WTC11 (cell line): ENCODE results near the gene TNIP2. TPM values are rescaled to one million over a fixed set of nuclear protein-coding genes. Genes with fewer than 3 reads are reported as not detected.
A peak's percentile ranks its signal among the peaks of the same experiment; 100 is the strongest.

Experiments
- ATAC-seq: fragments of 200-7000 bp; cut with Tn5 transposase; 2 replicates; pipeline ENCODE4 v1.10.0; 2021; ENCODE audit warnings: mild to moderate bottlenecking, moderate library complexity
- CTCF ChIA-PET: fragments of 300-600 bp; sonication (Branson Sonifier 250); formaldehyde crosslinking; loops from one replicate; lab custom pipeline; 2021; ENCODE audit warnings: antibody characterized with exemption; lab: Charles Lee
- POLR2A ChIA-PET: fragments of 350-600 bp; sonication (Branson Sonifier 250); formaldehyde crosslinking; loops from one replicate; lab custom pipeline; 2021; ENCODE audit warnings: antibody characterized with exemption; lab: Charles Lee
- DNase-seq: peaks from one replicate; pipeline ENCODE4 v3.0.0; 2021; ENCODE audit warnings: low spot score
- H3K27ac Mint-ChIP-seq: 2 replicates; pipeline ENCODE4 v1.8.0; 2021; ENCODE audit warnings: mixed read lengths
- H3K27me3 Mint-ChIP-seq: 2 replicates; pipeline ENCODE4 v1.8.0; 2021; ENCODE audit warnings: low read depth, mild to moderate bottlenecking, moderate library complexity, mixed read lengths
- H3K36me3 Mint-ChIP-seq: 2 replicates; pipeline ENCODE4 v1.8.0; 2021; ENCODE audit warnings: mixed read lengths
- H3K4me1 Mint-ChIP-seq: 2 replicates; pipeline ENCODE4 v1.8.0; 2022; ENCODE audit warnings: mixed read lengths
- H3K4me3 Mint-ChIP-seq: 2 replicates; pipeline ENCODE4 v1.8.0; 2021; ENCODE audit warnings: mild to moderate bottlenecking, moderate library complexity, mixed read lengths
- H3K9me3 Mint-ChIP-seq: 2 replicates; pipeline ENCODE4 v1.8.0; 2021; ENCODE audit warnings: mixed read lengths
- ATF6 ChIP-seq: sonication (generic); formaldehyde crosslinking; IDR thresholded peaks from 2 replicates; pipeline ENCODE4 v1.8.1; 2023; ENCODE audit warnings: mild to moderate bottlenecking, missing genetic modification reagents
- IRF1 ChIP-seq: sonication (generic); formaldehyde crosslinking; IDR thresholded peaks from 2 replicates; pipeline ENCODE4 v1.8.0; 2023; ENCODE audit warnings: missing genetic modification reagents
- MXD4 ChIP-seq: fragments of 250-450 bp; sonication (Bioruptor Pico); IDR thresholded peaks from 2 replicates; pipeline ENCODE4 v1.8.0; 2021; ENCODE audit warnings: mild to moderate bottlenecking, moderate library complexity, borderline replicate concordance
- NFATC4 ChIP-seq: fragments of 250-450 bp; sonication (Bioruptor Pico); IDR thresholded peaks from 2 replicates; pipeline ENCODE4 v1.9.0; 2021; ENCODE audit warnings: mild to moderate bottlenecking
- RORB ChIP-seq: fragments of 250-450 bp; sonication (Bioruptor Pico); IDR thresholded peaks from 2 replicates; pipeline ENCODE4 v1.9.0; 2021; ENCODE audit warnings: mild to moderate bottlenecking
- SMAD4 ChIP-seq: sonication (generic); formaldehyde crosslinking; IDR thresholded peaks from 2 replicates; pipeline ENCODE4 v1.8.0; 2022; ENCODE audit warnings: mild to moderate bottlenecking, missing genetic modification reagents
- TCF7 ChIP-seq: sonication (generic); formaldehyde crosslinking; IDR thresholded peaks from 2 replicates; pipeline ENCODE4 v1.8.0; 2022; ENCODE audit warnings: mild to moderate bottlenecking, low read depth, missing genetic modification reagents, moderate library complexity
- USF2 ChIP-seq: sonication (generic); formaldehyde crosslinking; IDR thresholded peaks from 2 replicates; pipeline ENCODE4 v1.8.1; 2023; ENCODE audit warnings: mild to moderate bottlenecking, missing genetic modification reagents, moderate library complexity
- ZBTB21 ChIP-seq: sonication (generic); formaldehyde crosslinking; IDR thresholded peaks from 2 replicates; pipeline ENCODE4 v1.8.1; 2023; ENCODE audit warnings: mild to moderate bottlenecking, missing genetic modification reagents, borderline replicate concordance
- ZNF121 ChIP-seq: sonication (generic); formaldehyde crosslinking; IDR thresholded peaks from 2 replicates; pipeline ENCODE4 v1.8.0; 2023; ENCODE audit warnings: missing genetic modification reagents
- ZNF232 ChIP-seq: sonication (generic); formaldehyde crosslinking; IDR thresholded peaks from 2 replicates; pipeline ENCODE4 v1.8.0; 2022; ENCODE audit warnings: mild to moderate bottlenecking, missing genetic modification reagents
- ZNF317 ChIP-seq: sonication (generic); formaldehyde crosslinking; IDR thresholded peaks from 2 replicates; pipeline ENCODE4 v1.8.1; 2023; ENCODE audit warnings: low read depth, mild to moderate bottlenecking, moderate library complexity, missing genetic modification reagents, borderline replicate concordance
- ZNF396 ChIP-seq: fragments of 250-450 bp; sonication (Bioruptor Pico); IDR thresholded peaks from 2 replicates; pipeline ENCODE4 v1.8.0; 2021; ENCODE audit warnings: mild to moderate bottlenecking, moderate library complexity, borderline replicate concordance
- ZNF416 ChIP-seq: fragments of 250-450 bp; sonication (Bioruptor Pico); IDR thresholded peaks from 2 replicates; pipeline ENCODE4 v1.9.0; 2021; ENCODE audit warnings: mild to moderate bottlenecking, inconsistent platforms
- total RNA-seq: library from RNA; stranded (reverse); gene quantifications from 3 replicates; pipeline ENCODE4 v1.2.3, GENCODE V29; 2021
- TF ChIP-seq, protein P1 (sequence below): sonication (generic); formaldehyde crosslinking; IDR thresholded peaks from 2 replicates; pipeline ENCODE4 v1.8.0; 2022; ENCODE audit warnings: mild to moderate bottlenecking, missing genetic modification reagents
- TF ChIP-seq, protein P2 (sequence below): sonication (generic); formaldehyde crosslinking; IDR thresholded peaks from 2 replicates; pipeline ENCODE4 v1.8.1; 2023; ENCODE audit warnings: mild to moderate bottlenecking, missing genetic modification reagents
- TF ChIP-seq, protein P3 (sequence below): sonication (generic); formaldehyde crosslinking; IDR thresholded peaks from 2 replicates; pipeline ENCODE4 v1.8.0; 2023; ENCODE audit warnings: missing genetic modification reagents, mild to moderate bottlenecking, borderline replicate concordance

TNIP2 gene
- total RNA-seq, 1 experiment from 2014 or later, result 44.4 TPM

DNA sequence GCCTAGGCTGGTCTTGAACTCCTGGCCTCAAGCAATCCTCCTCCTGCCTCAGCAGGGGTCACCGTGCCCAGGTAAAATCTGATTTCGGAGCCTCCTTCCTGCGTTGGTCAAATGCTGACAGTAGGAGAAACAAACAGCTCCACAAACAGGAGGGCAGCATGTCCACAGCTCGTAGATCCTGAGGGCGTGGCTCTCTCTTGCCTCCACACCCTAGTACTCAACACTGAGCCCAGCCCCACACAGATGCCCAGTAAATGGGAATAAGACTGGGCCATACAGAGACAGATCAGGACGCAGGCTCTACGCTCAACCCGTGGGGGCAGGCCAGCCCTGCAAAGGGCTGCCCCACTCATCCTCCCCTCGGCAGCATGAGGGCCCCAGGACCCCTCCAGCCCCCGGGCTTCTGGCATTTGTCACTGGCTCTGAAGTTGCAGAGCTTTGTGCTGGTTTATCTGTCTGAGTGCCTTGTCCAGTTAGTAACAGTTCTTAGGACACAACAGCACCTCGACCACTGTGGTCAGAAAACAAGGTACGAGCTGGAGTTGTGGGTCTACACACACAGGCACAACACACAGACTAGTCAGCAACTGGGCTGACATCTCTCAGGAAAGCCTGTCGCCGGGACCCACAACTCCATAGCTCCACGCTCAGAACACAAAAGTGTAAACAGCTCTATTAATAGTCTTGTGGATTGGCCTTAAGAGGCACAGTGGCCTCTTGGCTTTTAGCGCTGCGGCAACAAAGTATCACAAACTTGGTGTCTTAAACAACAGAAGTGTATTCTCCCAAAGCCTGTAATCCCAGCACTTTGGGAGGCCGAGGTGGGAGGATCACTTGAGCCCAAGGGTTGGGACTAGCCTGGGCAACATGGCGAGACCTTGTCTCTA lies 5.2 kb downstream of the TNIP2 start:
- Mint-ChIP-seq H3K4me3 (no peak overlapping the region), H3K27me3 (no peaks in the 10 kb centered on the region), H3K4me1 (peaks cover 8% of the 10 kb centered on the region), H3K9me3 (no peaks in the 10 kb centered on the region), H3K36me3 (peaks cover 19% of the 10 kb centered on the region), H3K27ac (peak overlapping the region; percentile 36; the same call in 1 of the 2 replicates)
- ChIA-PET POLR2A (no interaction called here), CTCF (no interaction called here)
- TF ChIP-seq RORB (no peak), SMAD4 (no peak), USF2 (CRISPR knock-in tag) (no peak), NFATC4 (CRISPR knock-in tag) (no peak), ZNF416 (CRISPR knock-in tag) (no peak), IRF1 (CRISPR knock-in tag) (no peak), ZNF121 (CRISPR knock-in tag) (no peak), MXD4 (no peak), ZNF396 (CRISPR knock-in tag) (no peak), ZNF317 (CRISPR knock-in tag) (no peak), ZNF232 (no peak), ATF6 (CRISPR knock-in tag) (no peak), TCF7 (no peak), ZBTB21 (no peak)
- TF ChIP-seq, protein P1, sequence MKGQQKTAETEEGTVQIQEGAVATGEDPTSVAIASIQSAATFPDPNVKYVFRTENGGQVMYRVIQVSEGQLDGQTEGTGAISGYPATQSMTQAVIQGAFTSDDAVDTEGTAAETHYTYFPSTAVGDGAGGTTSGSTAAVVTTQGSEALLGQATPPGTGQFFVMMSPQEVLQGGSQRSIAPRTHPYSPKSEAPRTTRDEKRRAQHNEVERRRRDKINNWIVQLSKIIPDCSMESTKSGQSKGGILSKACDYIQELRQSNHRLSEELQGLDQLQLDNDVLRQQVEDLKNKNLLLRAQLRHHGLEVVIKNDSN (CRISPR knock-in tag), result no peak
- TF ChIP-seq, protein P2, sequence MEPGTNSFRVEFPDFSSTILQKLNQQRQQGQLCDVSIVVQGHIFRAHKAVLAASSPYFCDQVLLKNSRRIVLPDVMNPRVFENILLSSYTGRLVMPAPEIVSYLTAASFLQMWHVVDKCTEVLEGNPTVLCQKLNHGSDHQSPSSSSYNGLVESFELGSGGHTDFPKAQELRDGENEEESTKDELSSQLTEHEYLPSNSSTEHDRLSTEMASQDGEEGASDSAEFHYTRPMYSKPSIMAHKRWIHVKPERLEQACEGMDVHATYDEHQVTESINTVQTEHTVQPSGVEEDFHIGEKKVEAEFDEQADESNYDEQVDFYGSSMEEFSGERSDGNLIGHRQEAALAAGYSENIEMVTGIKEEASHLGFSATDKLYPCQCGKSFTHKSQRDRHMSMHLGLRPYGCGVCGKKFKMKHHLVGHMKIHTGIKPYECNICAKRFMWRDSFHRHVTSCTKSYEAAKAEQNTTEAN (CRISPR knock-in tag), result no peak
- TF ChIP-seq, protein P3, sequence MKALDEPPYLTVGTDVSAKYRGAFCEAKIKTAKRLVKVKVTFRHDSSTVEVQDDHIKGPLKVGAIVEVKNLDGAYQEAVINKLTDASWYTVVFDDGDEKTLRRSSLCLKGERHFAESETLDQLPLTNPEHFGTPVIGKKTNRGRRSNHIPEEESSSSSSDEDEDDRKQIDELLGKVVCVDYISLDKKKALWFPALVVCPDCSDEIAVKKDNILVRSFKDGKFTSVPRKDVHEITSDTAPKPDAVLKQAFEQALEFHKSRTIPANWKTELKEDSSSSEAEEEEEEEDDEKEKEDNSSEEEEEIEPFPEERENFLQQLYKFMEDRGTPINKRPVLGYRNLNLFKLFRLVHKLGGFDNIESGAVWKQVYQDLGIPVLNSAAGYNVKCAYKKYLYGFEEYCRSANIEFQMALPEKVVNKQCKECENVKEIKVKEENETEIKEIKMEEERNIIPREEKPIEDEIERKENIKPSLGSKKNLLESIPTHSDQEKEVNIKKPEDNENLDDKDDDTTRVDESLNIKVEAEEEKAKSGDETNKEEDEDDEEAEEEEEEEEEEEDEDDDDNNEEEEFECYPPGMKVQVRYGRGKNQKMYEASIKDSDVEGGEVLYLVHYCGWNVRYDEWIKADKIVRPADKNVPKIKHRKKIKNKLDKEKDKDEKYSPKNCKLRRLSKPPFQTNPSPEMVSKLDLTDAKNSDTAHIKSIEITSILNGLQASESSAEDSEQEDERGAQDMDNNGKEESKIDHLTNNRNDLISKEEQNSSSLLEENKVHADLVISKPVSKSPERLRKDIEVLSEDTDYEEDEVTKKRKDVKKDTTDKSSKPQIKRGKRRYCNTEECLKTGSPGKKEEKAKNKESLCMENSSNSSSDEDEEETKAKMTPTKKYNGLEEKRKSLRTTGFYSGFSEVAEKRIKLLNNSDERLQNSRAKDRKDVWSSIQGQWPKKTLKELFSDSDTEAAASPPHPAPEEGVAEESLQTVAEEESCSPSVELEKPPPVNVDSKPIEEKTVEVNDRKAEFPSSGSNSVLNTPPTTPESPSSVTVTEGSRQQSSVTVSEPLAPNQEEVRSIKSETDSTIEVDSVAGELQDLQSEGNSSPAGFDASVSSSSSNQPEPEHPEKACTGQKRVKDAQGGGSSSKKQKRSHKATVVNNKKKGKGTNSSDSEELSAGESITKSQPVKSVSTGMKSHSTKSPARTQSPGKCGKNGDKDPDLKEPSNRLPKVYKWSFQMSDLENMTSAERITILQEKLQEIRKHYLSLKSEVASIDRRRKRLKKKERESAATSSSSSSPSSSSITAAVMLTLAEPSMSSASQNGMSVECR (CRISPR knock-in tag), result no peak
- no peak for DNase-seq
- peak; percentile 17; the same call in 1 of the 2 replicates for ATAC-seq
